Tibial nerve (tissue), 4 donors: ENCODE results near the gene PTOV1. TPM values are rescaled to one million over a fixed set of nuclear protein-coding genes. Genes with fewer than 3 reads are reported as not detected.

Experiments used
- DNase-seq, 2 donors: peaks; one replicate each; pipeline ENCODE4 v3.0.0-alpha.2; 2019; ENCODE audit warnings: low spot score in 2 of 2
- H3K27ac ChIP-seq, 4 donors: fragments of 200-600 bp; sonication (generic) in 3 of 4; one replicate each; pipeline ENCODE4 v1.5.1; 2017 to 2019; ENCODE audit warnings: mild to moderate bottlenecking in 1 of 4
- H3K27me3 ChIP-seq, 2 donors: fragments of 200-600 bp; sonication (generic) in 1 of 2; one replicate each; pipeline versions ENCODE4 v1.5.1 to v1.6.0; 2017 to 2019
- H3K36me3 ChIP-seq, 3 donors: fragments of 200-600 bp; sonication (generic); one replicate each; pipeline ENCODE4 v1.5.1; 2018 to 2019
- H3K4me1 ChIP-seq, 4 donors: fragments of 200-600 bp; sonication (generic) in 3 of 4; one replicate each; pipeline ENCODE4 v1.5.1; 2017 to 2019
- H3K4me3 ChIP-seq, 4 donors: fragments of 200-600 bp; sonication (generic) in 3 of 4; one replicate each; pipeline ENCODE4 v1.5.1; 2017 to 2019; ENCODE audit warnings: mild to moderate bottlenecking in 1 of 4, moderate library complexity in 1 of 4
- H3K9me3 ChIP-seq, 4 donors: fragments of 200-600 bp; sonication (generic) in 3 of 4; one replicate each; pipeline ENCODE4 v1.5.1; 2017 to 2019
- CTCF ChIP-seq, 5 experiments: fragments of 200-600 bp in 3 of 5; fragments of 450-650 bp in 2 of 5; sonication (generic) in 3 of 5; IDR thresholded peaks; one replicate each; pipeline ENCODE4 v1.5.1; 2016 to 2019; ENCODE audit warnings: antibody characterized with exemption in 5 of 5, mild to moderate bottlenecking in 3 of 5, moderate library complexity in 2 of 5
- EP300 ChIP-seq, 2 donors: sonication (generic); formaldehyde crosslinking; IDR thresholded peaks; one replicate each; pipeline ENCODE4 v1.6.1; 2017; ENCODE audit warnings: antibody characterized with exemption in 2 of 2, mild to moderate bottlenecking in 1 of 2
- POLR2A ChIP-seq, 2 donors: fragments of 450-650 bp; IDR thresholded peaks; one replicate each; pipeline ENCODE4 v1.6.1; 2017; ENCODE audit warnings: antibody characterized with exemption in 2 of 2, mild to moderate bottlenecking in 2 of 2, moderate library complexity in 2 of 2
- WGBS, 2 donors: methylation state at CpG; one replicate each; pipeline ENCODE4 v1.1.5; 2018; 5-methylcytosine and 5-hydroxymethylcytosine counted together
- total RNA-seq, 4 donors: library from RNA; depleted of rRNA; stranded (reverse); fragments of >200 nt; gene quantifications; one replicate each; pipeline ENCODE4 v1.1.0, GENCODE V29; 2016

PTOV1 gene
- total RNA-seq, 4 donors from 2014 or later: 75.6 to 113 (median 91.9) TPM

GRCh38 chr19:49836176-49837008 lies 14.6 kb upstream of the PTOV1 start:
- Histone ChIP-seq H3K27me3 (no peaks in the 10 kb centered on the region), H3K4me3 (no peak overlapping the region), H3K4me1 (no peaks in the 10 kb centered on the region), H3K9me3 (no peaks in the 10 kb centered on the region), H3K36me3 (peaks cover 0 to 98% (median 30%) of the 10 kb centered on the region in 3 donors), H3K27ac (no peak overlapping the region)
- DNase-seq: no peak
- 91 to 94% methylated on average over 18 to 20 of the region's 20 CpGs for WGBS, 2 donors
- TF ChIP-seq EP300 (IDR thresholded peaks at IDR 0.05) (no peak), CTCF (IDR thresholded peaks at IDR 0.05) (no peak), POLR2A (IDR thresholded peaks at IDR 0.05) (no peak)

- Histone ChIP-seq H3K9me3 (no peaks in the 10 kb centered on the region), H3K36me3 (peaks cover 0 to 98% (median 28%) of the 10 kb centered on the region in 3 donors), H3K27ac (no peak overlapping the region), H3K27me3 (no peaks in the 10 kb centered on the region), H3K4me3 (no peak overlapping the region), H3K4me1 (no peaks in the 10 kb centered on the region)
- TF ChIP-seq CTCF (IDR thresholded peaks at IDR 0.05) (no peak), POLR2A (IDR thresholded peaks at IDR 0.05) (no peak), EP300 (IDR thresholded peaks at IDR 0.05) (no peak)
- 84 to 92% methylated on average over 5 of the region's 5 CpGs for WGBS, 2 donors
- no peak for DNase-seq
Observed at GRCh38 chr19:49837009-49837310, 14.0 kb upstream of the PTOV1 start.

- no peaks in the 10 kb centered on the region for H3K4me1 ChIP-seq
- H3K9me3 ChIP-seq: no peaks in the 10 kb centered on the region
- peaks cover 0 to 98% (median 23%) of the 10 kb centered on the region in 3 donors for H3K36me3 ChIP-seq
- no peak for DNase-seq
- no peak overlapping the region for H3K4me3 ChIP-seq
- TF ChIP-seq EP300 (IDR thresholded peaks at IDR 0.05) (no peak), CTCF (IDR thresholded peaks at IDR 0.05) (no peak), POLR2A (IDR thresholded peaks at IDR 0.05) (no peak)
- WGBS, 2 donors: 92 to 96% methylated on average over 9 of the region's 9 CpGs
- H3K27me3 ChIP-seq: no peaks in the 10 kb centered on the region
- H3K27ac ChIP-seq: no peak overlapping the region
Observed at GRCh38 chr19:49837425-49837824, 13.5 kb upstream of the PTOV1 start.

GRCh38 chr19:49838885-49839588 lies 11.9 kb upstream of the PTOV1 start:
- no peak for TF ChIP-seq EP300 (IDR thresholded peaks at IDR 0.05)
- no peak for TF ChIP-seq CTCF (IDR thresholded peaks at IDR 0.05)
- TF ChIP-seq POLR2A (IDR thresholded peaks at IDR 0.05): no peak
- WGBS, 2 donors: 90 to 91% methylated on average over 18 of the region's 18 CpGs
- H3K27ac ChIP-seq: no peak overlapping the region
- no peak overlapping the region for H3K4me3 ChIP-seq
- no peak for DNase-seq
- no peaks in the 10 kb centered on the region for H3K9me3 ChIP-seq
- no peaks in the 10 kb centered on the region for H3K4me1 ChIP-seq
- peaks cover 0 to 82% (median 20%) of the 10 kb centered on the region in 3 donors for H3K36me3 ChIP-seq
- no peaks in the 10 kb centered on the region for H3K27me3 ChIP-seq

GRCh38 chr19:49839713-49840112 lies 11.2 kb upstream of the PTOV1 start:
- no peaks in the 10 kb centered on the region for H3K27me3 ChIP-seq
- no peak overlapping the region for H3K27ac ChIP-seq
- peaks cover 0 to 75% (median 17%) of the 10 kb centered on the region in 3 donors for H3K36me3 ChIP-seq
- H3K4me3 ChIP-seq: no peak overlapping the region
- no peaks in the 10 kb centered on the region for H3K9me3 ChIP-seq
- DNase-seq: no peak
- no peaks in the 10 kb centered on the region for H3K4me1 ChIP-seq
- WGBS, 2 donors: 91 to 95% methylated on average over 11 of the region's 11 CpGs
- TF ChIP-seq CTCF (IDR thresholded peaks at IDR 0.05): no peak
- TF ChIP-seq EP300 (IDR thresholded peaks at IDR 0.05): no peak
- no peak for TF ChIP-seq POLR2A (IDR thresholded peaks at IDR 0.05)
